ENCODE data around the gene PTPN23. TPM values are rescaled to one million over a fixed set of nuclear protein-coding genes. Genes with fewer than 3 reads are reported as not detected.

Gene PTPN23
- total and polyA plus RNA-seq, 10 donors: 5.0 to 195 (median 39.9) TPM

GRCh38 chr3:47404431-47404876, 23.6 kb downstream of the PTPN23 start:
- 90 to 96% (median 91%) methylated on average over 12 to 13 of the region's 13 CpGs for WGBS, 5 donors
- Histone ChIP-seq H3K27me3 (replicated peaks in 1 of 7) (no peaks in the 10 kb centered on the region), H3K36me3 (peaks cover 0 to 100% (median 47%) of the 10 kb centered on the region in 6 donors), H3K4me1 (peaks cover 0 to 33% (median 11%) of the 10 kb centered on the region in 6 donors), H3K9me3 (no peaks in the 10 kb centered on the region), H3K27ac (peak overlapping the region in 2 of 8 donors; percentile 10 to 33), H3K4me3 (no peak overlapping the region)
- TF ChIP-seq POLR2A (IDR thresholded peaks at IDR 0.05) (no peak), POLR2AphosphoS5 (IDR thresholded peaks at IDR 0.05) (no peak)
- TF ChIP-seq, protein P1, sequence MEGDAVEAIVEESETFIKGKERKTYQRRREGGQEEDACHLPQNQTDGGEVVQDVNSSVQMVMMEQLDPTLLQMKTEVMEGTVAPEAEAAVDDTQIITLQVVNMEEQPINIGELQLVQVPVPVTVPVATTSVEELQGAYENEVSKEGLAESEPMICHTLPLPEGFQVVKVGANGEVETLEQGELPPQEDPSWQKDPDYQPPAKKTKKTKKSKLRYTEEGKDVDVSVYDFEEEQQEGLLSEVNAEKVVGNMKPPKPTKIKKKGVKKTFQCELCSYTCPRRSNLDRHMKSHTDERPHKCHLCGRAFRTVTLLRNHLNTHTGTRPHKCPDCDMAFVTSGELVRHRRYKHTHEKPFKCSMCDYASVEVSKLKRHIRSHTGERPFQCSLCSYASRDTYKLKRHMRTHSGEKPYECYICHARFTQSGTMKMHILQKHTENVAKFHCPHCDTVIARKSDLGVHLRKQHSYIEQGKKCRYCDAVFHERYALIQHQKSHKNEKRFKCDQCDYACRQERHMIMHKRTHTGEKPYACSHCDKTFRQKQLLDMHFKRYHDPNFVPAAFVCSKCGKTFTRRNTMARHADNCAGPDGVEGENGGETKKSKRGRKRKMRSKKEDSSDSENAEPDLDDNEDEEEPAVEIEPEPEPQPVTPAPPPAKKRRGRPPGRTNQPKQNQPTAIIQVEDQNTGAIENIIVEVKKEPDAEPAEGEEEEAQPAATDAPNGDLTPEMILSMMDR (IDR thresholded peaks at IDR 0.05 in 8 of 11, conservative IDR thresholded peaks at IDR 0.05 in 3 of 11): no peak
- DNase-seq: no peak
- intact Hi-C loops (cut with DNase I; ENCODE audit: low total_unique reads): no loop called here

DNA sequence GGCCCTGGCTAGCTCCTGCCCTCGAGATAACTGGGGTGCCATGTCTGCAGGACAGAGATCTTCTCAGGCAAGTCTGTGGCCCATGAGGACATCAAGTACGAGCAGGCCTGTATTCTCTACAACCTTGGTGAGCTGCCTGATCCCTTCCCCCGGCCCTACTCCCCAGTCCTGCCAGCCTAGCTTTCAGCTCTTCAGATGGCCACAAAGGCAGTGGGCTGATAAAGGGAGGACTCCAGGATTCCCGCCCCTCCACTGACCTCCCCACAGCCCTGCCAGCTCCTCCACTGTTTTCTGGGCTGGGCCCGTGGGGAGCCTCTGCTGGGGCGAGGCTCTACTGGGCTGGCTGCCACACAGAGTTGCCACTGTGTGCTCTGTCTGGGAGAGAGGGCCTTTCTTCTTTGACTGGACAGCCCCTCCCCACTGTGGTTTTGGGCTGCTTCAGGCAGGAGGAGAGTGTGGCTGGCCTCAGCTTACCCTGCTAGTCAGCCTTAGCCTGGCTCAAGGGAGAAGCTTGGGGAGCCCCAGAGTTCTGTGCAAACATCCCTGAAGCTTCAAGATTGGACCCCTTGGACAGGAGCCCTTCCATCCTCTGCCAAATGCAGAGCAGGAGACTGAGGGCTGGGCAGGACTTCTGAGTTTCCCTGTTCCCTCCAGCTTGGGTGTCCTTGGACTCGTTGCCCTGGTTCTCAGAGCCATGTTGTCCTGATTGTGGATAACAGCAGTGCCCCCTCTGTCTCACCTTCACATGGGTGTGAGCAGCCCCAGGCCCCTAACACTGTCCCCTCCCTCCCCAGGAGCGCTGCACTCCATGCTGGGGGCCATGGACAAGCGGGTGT, 24.4 kb downstream of the PTPN23 start:
- TF ChIP-seq POLR2AphosphoS5 (IDR thresholded peaks at IDR 0.05): no peak
- TF ChIP-seq POLR2A (IDR thresholded peaks at IDR 0.05): no peak
- TF ChIP-seq, protein P1 (IDR thresholded peaks at IDR 0.05 in 8 of 11, conservative IDR thresholded peaks at IDR 0.05 in 3 of 11): no peak
- Histone ChIP-seq H3K36me3 (peaks cover 0 to 100% (median 51%) of the 10 kb centered on the region in 6 donors), H3K4me1 (peaks cover 0 to 32% (median 11%) of the 10 kb centered on the region in 6 donors), H3K27ac (peak overlapping the region in 3 of 8 donors; percentile 9 to 33 (median 10)), H3K4me3 (no peak overlapping the region), H3K9me3 (no peaks in the 10 kb centered on the region), H3K27me3 (replicated peaks in 1 of 7) (no peaks in the 10 kb centered on the region)
- 63 to 96% (median 84%) methylated on average over 6 to 9 of the region's 9 CpGs for WGBS, 5 donors
- no peak for DNase-seq
- intact Hi-C loops (cut with DNase I; ENCODE audit: low total_unique reads): no loop called here

DNA sequence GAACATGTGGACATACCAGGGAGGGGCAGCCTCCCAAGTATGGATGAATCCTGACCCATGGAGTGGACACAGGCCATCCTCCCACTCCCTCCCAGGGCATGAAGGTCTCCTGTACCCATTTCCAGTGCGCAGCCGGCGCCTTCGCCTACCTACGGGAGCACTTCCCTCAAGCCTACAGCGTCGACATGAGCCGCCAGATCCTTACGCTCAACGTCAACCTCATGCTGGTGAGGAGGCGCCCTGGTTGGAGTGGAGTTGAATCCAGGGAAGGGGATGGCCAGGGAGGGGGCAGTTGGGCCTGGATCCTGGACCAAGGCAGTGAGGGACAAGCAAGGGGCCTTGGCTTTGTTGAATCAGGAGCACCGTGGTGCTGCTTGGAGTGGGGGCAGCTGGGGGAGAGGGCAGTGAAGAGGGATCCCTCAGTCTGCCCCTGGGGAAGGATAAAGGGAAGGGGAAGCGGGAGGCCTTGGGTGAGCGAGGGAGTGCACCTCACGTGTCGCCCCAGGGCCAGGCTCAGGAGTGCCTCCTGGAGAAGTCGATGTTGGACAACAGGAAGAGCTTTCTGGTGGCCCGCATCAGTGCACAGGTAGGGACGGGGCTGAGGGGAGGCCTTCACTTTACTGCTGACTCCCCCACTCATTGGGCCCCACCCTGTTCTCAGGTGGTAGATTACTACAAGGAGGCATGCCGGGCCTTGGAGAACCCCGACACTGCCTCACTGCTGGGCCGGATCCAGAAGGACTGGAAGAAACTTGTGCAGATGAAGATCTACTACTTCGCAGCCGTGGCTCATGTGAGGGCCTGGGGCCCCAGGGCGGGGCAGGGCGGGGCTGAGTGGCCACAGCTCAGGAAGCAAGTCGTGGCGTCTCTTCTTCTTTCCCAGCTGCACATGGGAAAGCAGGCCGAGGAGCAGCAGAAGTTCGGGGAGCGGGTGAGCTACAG, 25.3 kb downstream of the PTPN23 start:
- no peak for DNase-seq
- peaks cover 0 to 32% (median 11%) of the 10 kb centered on the region in 6 donors for H3K4me1 ChIP-seq
- H3K4me3 ChIP-seq: no peak overlapping the region
- intact Hi-C loops (cut with DNase I; ENCODE audit: low total_unique reads): no loop called here
- TF ChIP-seq POLR2AphosphoS5 (IDR thresholded peaks at IDR 0.05) (peak in 1 of 3 donors; percentile 13), POLR2A (IDR thresholded peaks at IDR 0.05) (no peak)
- peak overlapping the region in 2 of 8 donors; percentile 9 to 10 for H3K27ac ChIP-seq
- no peaks in the 10 kb centered on the region for H3K27me3 ChIP-seq (replicated peaks in 1 of 7)
- H3K9me3 ChIP-seq: no peaks in the 10 kb centered on the region
- H3K36me3 ChIP-seq: peaks cover 0 to 100% (median 54%) of the 10 kb centered on the region in 6 donors
- WGBS, 5 donors: 79 to 92% (median 84%) methylated on average over 12 to 31 of the region's 31 CpGs

DNA sequence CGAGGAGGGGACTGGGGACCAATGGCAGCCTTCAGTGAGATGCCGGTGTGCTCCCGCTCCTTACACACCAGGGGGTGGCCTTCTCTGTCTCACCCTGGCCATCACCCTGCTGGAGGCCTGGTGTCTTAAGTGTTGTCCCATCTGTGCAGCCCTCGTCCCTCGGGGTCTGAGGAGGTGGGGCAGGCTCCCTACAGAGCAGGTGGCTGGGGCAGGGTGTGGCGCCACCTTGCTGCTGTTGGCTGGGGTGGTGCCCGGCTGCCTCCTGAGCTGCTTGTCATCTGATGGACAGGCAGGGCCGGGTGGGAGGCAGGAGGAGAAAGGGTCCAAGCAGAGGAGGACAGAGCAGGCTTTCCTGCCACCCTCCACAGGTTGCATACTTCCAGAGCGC, 25.9 kb downstream of the PTPN23 start:
- H3K27ac ChIP-seq: no peak overlapping the region
- peaks cover 0 to 32% (median 11%) of the 10 kb centered on the region in 6 donors for H3K4me1 ChIP-seq
- intact Hi-C loops (cut with DNase I; ENCODE audit: low total_unique reads): no loop called here
- TF ChIP-seq POLR2A (IDR thresholded peaks at IDR 0.05) (no peak), POLR2AphosphoS5 (IDR thresholded peaks at IDR 0.05) (peak in 2 of 3 donors; percentile 32 to 60)
- TF ChIP-seq, protein P1 (IDR thresholded peaks at IDR 0.05 in 8 of 11, conservative IDR thresholded peaks at IDR 0.05 in 3 of 11): no peak
- no peak overlapping the region for H3K4me3 ChIP-seq
- peak; percentile 72 for DNase-seq
- H3K27me3 ChIP-seq (replicated peaks in 1 of 7): no peaks in the 10 kb centered on the region
- WGBS, 5 donors: 81 to 96% (median 85%) methylated on average over 4 to 9 of the region's 9 CpGs
- no peaks in the 10 kb centered on the region for H3K9me3 ChIP-seq
- peaks cover 0 to 100% (median 59%) of the 10 kb centered on the region in 6 donors for H3K36me3 ChIP-seq

Measured in spleen (tissue), 11 donors.